ENCODE results near the gene ZXDC. TPM values are rescaled to one million over a fixed set of nuclear protein-coding genes. Genes with fewer than 3 reads are reported as not detected.

Gene ZXDC
- total and polyA plus RNA-seq, 9 of the 15 experiments (the other 6 are each of a cell fraction or from before 2014, with no cell fraction given), result 0.59 to 13.4 (median 7.3) TPM

- Histone ChIP-seq H3K4me3 (no peak overlapping the region), H3K4me2 (ENCODE audit: insufficient read depth, low read length) (no peak overlapping the region), H3K9me1 (ENCODE audit: control insufficient read depth, insufficient read depth, low read length) (no peaks in the 10 kb centered on the region), H3K9ac (ENCODE audit: insufficient read depth in 1 of 2, low read depth in 2 of 2, low read length in 2 of 2) (no peak overlapping the region), H3K27me3 (ENCODE audit: control insufficient read depth in 2 of 2, insufficient read depth in 2 of 2, low read length in 2 of 2) (no peaks in the 10 kb centered on the region), H3K27ac (ENCODE audit: extremely low read depth, low read depth, low read length) (no peak overlapping the region), H3K4me1 (replicated peaks in 1 of 2; ENCODE audit: control insufficient read depth in 2 of 2, insufficient read depth in 2 of 2, low read length in 2 of 2) (no peaks in the 10 kb centered on the region; a peak in 1 of 5 replicates), H3K9me3 (replicated peaks; ENCODE audit: control insufficient read depth, insufficient read depth, low read depth, low read length) (no peaks in the 10 kb centered on the region), H3K36me3 (ENCODE audit: control insufficient read depth, insufficient read depth, low read length) (peaks cover 7% of the 10 kb centered on the region; the same call in 1 of the 3 replicates), H2AFZ (ENCODE audit: low read depth, low read length) (no peak overlapping the region), H3K79me2 (ENCODE audit: control insufficient read depth, insufficient read depth, low read length) (no peaks in the 10 kb centered on the region), H4K20me1 (replicated peaks; ENCODE audit: control insufficient read depth, insufficient read depth, low read length) (no peaks in the 10 kb centered on the region)
- intact Hi-C loops (cut with micrococcal nuclease) (no loop called here), in situ Hi-C loops (cut with MboI) (no loop called here)
- ATAC-seq (no peak), FAIRE-seq (no peak), DNase-seq (ENCODE audit: extremely low read depth in 1 of 4, low spot score in 3 of 4) (no peak)
- TF ChIP-seq ATF6 (CRISPR knock-in tag; IDR thresholded peaks at IDR 0.05), result no peak
- TF ChIP-seq HDAC6 (IDR thresholded peaks at IDR 0.05; ENCODE audit: low read depth, low read length), result no peak
- no peak for TF ChIP-seq ZBTB12 (CRISPR knock-in tag; IDR thresholded peaks at IDR 0.05)
- TF ChIP-seq ZNF445 (CRISPR knock-in tag; IDR thresholded peaks at IDR 0.05; ENCODE audit: low read depth), result no peak
- TF ChIP-seq HCFC1 (IDR thresholded peaks at IDR 0.05; ENCODE audit: low read depth, low read length), result no peak
- TF ChIP-seq KAT2B (IDR thresholded peaks at IDR 0.05; ENCODE audit: low read depth, low read length), result no peak
- CTCF ChIA-PET (ENCODE audit: low intra/inter-chr PET ratio), result no interaction called here
- WGBS (ENCODE audit: insufficient coverage, low coverage, missing lambda C conversion rate), result 83% methylated on average over 2 of the region's 8 CpGs
- POLR2A ChIA-PET, result interaction anchor here (0.7 kb wide), 1 partner anchor 21 kb away, joined by 4 read pairs; no protein-coding TSS in a partner anchor
- BruUV-seq (replicated peaks), result no TSS peak
Observed at GRCh38 chr3:126434931-126435411, 40.7 kb downstream of the ZXDC start.
